HG03571 (cell line): ENCODE measurements around the gene PRDX3.

Experiments
- ATAC-seq: cut with Tn5 transposase; IDR thresholded peaks from one replicate; pipeline ENCODE4 v1.9.1; 2021; ENCODE audit not compliant: unreplicated experiment

The PRDX3 gene

DNA sequence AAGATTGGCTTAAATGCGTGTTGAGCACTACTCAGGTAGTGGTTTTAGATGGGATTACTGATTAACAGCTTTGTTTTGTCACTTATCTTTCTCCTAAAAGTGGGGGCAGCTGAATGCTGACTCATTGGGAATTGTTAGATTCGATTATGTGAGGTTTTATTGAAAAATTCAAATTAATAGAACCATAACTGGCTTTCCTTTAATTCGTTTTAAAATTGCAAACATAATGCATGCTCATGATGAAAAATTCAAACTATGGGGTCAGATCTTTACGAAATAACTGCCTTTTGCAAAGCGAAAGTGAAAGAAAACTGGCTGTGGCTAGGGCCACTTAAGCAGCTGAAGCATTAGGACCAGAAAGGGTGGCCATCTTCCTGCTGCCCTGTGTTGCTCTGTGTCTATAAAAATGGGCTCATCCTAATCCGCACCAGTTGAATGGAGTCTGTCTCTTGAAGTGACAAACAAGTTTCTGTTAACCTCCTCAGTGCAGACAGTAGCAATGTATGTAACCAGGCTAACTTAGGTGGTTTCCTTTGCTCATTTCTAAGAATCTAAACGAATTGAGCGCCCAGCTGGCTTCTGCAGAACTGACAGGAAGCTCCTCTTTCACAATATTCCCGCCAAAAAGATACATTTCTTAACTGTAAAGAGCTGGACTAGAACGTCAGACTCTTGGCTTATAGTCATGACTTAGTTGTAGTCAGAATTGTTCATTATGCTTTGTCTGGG lies 46.9 kb downstream of the PRDX3 start:
- ATAC-seq, result peak; percentile 64

DNA sequence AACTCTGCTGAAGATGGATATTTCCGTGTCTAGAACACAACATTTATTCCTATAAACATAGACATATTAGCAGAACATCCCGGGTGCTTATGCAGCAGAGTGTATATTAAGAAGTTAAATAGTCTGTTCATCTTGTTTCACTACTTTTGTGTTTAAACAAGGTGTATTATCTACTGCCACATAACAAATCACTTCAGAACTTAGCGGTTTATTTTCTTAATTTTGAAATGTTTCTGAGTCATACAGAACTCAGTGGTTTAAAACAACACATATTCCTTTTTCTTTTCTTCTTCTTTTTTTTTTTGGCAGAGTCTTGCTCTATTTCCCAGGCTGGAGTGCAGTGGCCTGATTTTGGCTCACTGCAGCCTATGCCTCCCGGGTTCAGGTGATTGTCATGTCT lies 48.9 kb downstream of the PRDX3 start:
- no peak for ATAC-seq

DNA sequence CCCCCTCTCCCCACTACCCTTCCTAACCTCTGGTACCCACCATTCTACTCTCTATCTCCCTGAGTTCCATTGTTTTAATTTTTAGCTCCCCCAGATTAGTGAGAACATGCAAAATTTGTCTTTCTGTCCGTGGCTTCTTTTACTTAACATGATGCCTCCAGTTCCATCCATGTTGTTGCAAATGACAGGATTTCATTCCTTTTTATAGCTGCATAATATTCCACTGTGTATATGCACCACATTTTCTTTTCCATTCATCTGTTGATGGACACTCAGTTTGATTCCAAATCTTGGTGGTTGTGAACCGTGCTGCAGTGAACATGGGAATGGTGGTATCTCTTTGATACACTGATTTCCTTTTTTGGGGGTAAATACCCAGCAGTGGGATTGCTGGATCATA lies 52.7 kb downstream of the PRDX3 start:
- no peak for ATAC-seq

DNA sequence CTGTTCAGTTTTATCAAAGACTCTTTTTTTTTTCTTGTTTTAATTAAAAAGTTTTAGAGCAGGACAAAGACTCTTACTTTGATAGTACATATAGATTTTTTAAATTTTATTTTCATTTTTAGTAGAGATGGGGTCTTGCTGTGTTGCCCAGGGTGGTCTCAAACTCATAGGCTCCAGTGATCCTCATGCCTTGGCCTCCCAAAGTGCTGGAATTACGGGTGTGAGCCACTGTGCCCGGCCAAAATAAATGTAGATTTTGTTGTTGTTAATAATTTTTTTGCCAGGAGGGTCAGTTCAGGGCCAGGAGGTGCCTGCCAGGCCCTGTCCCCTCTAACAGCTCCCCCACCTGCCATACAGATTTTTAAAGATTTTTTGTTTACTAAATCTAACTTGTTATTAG lies 57.7 kb downstream of the PRDX3 start:
- no peak for ATAC-seq

DNA sequence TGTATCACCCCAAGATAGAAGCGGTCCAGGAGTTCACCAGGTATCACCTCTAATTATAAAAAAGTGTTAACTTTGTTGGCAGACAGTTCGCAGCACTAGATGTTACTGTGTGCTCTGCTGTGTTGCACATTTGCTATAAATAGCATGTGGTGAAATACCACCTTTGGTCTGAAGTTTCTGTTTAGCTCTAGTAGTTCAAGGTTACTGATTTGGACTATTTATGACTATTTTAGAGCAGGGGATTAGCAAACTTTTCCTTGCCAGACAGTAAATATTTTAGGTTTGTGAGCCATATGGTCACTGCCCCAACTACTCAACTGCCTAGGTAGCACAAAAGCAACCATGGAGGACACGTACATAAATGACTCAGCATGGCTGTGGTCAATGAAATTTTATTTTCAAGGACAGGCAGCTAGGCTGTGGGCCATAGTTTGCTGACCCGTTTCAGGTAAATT lies 58.2 kb downstream of the PRDX3 start:
- peak; percentile 90 for ATAC-seq

DNA sequence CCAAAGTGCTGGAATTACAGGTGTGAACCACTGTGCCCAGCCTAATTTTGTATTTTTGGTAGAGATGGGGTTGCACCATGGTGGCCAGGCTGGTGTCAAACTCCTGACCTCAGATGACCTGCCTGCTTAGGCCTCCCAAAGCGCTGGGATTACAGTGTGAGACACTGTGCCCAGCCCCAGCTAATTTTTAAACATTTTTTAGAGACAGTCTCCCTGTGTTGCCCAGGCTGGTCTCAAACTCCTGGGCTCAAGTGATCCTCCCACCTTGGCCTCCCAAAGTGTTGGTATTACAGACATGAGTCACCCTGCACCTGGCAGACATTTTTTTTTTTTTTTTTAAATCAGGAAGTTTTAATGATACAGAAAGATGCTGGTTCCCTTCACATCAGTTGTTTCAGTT lies 59.2 kb downstream of the PRDX3 start:
- ATAC-seq, result no peak

DNA sequence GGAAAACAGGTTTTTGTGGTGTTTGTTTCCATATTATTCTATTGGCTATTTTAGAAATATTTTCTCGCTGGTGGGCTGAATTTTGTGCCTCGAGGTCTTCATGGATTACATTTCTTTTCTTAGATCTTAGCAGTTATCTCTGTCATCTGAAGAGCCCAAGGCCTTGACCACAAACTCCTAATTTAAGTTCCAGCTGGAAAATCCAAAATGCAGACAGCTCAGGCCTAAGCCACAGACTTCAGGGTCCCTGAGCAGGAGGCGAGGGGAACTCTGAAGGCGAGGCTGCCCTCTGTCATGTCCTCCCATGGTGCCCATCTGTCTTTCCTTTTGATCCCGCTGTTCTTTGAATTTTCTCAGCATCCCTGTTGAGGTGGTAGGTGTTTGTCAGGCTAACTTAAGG lies 60.4 kb downstream of the PRDX3 start:
- no peak for ATAC-seq
